EH (cell line): ENCODE results near the gene ZFHX3.
A peak's percentile ranks its signal among the peaks of the same experiment; 100 is the strongest.
"Not testable (repeated sequence)": the region's sequence is repeated elsewhere in the genome, so short reads cannot be mapped to it uniquely, and the experiment has no call there.

Experiments
- DNase-seq: peaks from one replicate; pipeline ENCODE4 v3.0.0-alpha.2; 2015; ENCODE audit warnings: low read depth

The ZFHX3 gene

GRCh38 chr16:72997141-72997542, 50.8 kb downstream of the ZFHX3 start:
- peak; percentile 19 for DNase-seq

DNA sequence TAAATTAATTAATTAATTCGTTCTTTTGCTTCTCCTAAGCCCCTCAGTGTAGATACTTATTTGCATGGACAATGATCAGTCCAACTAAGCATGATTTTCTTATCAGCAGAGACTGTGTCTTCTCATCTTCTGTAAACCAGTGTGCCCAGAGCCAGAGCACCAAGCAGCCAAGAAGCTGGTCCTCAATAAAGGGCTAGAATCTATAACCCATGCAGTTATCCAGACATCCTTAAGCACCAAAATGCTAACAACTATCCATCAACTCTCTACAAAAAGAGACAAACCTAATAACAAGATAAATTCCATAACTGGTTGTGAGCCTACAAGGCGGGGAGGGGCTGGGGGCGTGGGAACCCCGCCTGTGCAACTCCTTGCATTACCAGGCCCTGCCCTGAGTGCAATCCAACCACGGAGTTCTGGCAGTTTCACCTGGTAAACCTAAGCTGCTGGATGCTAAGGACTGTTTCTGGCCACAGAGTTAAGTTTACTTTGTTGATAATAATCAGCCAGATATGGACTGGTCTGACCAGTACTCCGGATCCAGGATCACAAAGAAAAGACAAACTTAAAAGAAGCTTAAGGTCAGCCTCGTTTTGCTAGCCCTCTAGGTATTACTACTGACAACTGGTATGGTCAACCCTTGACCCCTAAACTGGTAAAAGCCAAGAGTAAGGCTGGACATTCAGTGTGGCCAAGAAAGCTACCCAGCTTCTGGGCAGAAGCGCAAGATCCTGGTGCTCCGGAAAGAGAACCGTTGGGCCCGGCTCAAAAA, 51.5 kb downstream of the ZFHX3 start:
- DNase-seq: no peak

- DNase-seq: not testable (repeated sequence)
Measured at GRCh38 chr16:72995882-72996270, 52.1 kb downstream of the ZFHX3 start.

DNA sequence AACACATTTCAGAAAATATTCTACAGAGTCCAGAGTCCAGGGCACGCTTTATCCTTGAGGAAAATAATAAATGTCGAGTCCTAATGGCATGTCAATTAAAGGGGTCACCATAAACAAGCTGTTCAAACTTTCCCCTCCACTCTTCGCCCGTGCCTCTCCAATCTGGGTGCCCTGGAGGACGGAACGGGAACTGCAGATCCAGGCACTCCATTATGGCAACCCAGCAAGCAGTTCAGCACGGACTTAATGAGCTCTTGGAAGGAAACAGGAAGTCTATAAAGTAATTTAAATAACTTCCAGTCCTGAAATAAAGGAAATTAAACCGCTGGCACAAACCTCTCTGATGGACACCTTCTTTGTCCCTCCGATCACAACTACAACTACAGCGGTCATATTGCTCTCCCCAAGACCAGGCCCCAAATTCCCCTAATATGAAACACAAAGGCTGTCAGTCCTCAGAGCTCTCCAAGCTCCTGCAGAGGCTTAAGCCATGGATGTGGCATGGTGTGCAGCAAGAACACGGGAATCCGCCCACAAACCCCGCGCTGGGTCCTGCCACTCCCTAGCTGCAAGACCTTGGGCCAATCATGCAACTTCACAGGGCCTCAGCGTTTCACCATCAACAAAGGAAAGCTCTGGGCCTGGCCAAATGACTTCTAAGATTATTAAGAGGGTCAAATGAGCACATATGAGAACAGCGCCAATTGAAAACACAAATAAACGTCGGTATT, 52.6 kb downstream of the ZFHX3 start:
- DNase-seq: no peak

GRCh38 chr16:72992142-72992601, 55.8 kb downstream of the ZFHX3 start:
- no peak for DNase-seq

- no peak for DNase-seq
Measured at GRCh38 chr16:72991644-72992043, 56.3 kb downstream of the ZFHX3 start.

- peak; percentile 63 for DNase-seq
Measured at GRCh38 chr16:72991211-72991610, 56.7 kb downstream of the ZFHX3 start.

DNA sequence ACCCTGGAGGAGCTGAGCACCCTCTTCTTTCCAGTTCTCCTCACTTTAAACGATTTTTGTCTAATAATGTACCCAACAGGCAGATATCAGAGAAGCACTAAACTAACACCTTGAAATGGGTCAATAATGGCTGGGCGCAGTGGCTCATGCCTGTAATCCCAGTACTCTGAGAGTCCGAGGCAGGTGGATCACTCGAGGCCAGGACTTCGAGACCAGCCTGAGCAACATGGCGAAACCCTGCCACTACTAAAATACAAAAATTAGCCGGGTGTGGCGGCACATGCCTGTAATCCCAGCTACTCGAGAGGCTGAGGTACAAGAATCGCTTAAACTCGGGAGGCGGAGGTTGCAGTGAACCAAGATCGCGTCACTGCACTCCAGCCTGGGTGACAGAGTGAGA, 57.4 kb downstream of the ZFHX3 start:
- no peak for DNase-seq

GRCh38 chr16:72989579-72990551, 58.1 kb downstream of the ZFHX3 start:
- peak; percentile 96 for DNase-seq

DNA sequence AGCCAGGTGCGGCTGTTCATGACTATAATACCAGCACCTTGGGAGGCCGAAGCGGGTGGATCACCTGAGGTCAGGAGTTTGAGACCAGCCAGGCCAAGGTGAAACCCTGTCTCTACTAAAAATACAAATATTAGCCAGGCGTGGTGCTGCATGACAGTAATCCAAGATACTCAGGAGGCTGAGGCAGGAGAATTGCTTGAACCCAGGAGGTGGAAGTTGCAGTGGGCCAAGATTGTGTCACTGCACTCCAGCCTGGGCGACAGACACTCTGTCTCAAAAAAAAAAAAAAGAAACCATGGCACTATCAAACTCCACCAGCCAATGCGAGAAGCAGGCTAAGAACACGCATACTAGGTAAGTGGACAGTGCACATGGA, 58.7 kb downstream of the ZFHX3 start:
- not testable (repeated sequence) for DNase-seq

GRCh38 chr16:72988569-72988968, 59.4 kb downstream of the ZFHX3 start:
- DNase-seq: no peak

- DNase-seq: no peak
Measured at GRCh38 chr16:72987480-72987901, 60.4 kb downstream of the ZFHX3 start.

GRCh38 chr16:72985995-72986394, 61.9 kb downstream of the ZFHX3 start:
- peak; percentile 42 for DNase-seq

- DNase-seq: peak; percentile 89
Measured at GRCh38 chr16:72985148-72985941, 62.6 kb downstream of the ZFHX3 start.

DNA sequence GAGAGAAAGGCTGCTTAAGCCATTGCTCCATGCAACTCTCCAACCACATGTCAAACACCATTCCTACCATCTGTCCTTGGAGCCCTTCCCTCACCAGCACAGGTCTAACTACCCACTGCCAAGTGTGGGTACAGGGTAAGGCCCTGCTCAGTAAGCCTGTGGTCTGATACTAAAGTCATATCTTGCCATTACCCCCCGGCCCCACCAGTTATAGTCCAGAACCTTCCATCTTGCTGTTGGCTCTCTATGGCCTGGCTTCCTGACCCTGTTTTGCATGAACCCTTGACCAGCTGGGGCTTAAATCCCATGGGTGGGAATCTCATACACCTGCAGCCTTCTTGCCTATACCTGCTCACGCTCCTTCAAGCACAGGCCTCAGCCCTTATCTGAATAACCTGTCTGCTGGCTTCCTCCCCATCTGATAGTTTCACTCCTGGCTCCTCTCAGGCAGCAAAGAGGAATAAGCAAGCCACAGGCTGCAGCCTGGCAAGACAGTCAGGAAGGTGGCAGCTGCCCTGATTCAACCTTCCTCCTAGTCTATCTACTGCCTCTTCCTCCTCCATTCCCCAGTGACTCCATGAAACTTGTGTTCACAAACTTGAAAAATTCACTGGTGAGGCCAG, 64.1 kb downstream of the ZFHX3 start:
- DNase-seq: no peak

DNA sequence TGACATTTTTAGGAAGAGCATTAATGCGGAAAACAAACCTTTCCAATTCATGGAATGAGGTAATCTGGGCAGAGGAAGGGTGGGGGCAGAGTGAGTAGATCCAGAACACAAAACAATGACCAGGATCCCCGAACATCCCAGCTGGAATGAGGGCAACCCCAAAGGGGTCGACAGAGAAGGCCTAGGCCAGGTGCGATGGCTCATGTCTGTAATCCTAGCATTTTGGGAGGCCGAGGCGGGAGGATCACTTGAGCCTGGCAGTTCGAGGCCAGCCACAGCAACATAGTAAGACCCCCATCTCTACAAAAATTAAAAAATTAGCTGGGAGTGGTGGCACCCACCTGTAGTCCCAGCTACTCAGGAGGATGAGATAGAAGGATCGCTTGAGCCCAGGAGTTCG, 64.7 kb downstream of the ZFHX3 start:
- DNase-seq: no peak

GRCh38 chr16:72979974-72980373, 68.0 kb downstream of the ZFHX3 start:
- DNase-seq: no peak

DNA sequence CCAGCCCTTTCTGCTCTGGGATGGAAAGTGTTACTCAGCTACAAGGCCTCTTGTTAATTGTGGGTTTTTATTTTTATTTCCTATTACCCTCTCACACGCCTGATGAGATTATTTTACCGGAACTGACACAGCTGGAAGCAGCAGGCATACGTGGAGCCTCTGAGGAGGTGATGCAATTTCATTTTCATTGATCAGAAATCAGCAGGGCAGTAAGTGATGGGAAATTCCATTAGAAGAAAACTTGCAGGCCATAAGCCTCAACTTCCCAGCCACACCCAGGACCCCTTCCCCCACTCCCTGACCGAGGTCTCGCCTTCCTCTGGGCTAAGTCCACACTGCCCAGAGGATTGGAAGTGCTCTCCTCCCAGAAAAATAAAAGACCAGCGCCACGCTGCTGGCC, 69.7 kb downstream of the ZFHX3 start:
- no peak for DNase-seq

- DNase-seq: no peak
Measured at GRCh38 chr16:72977127-72977526, 70.8 kb downstream of the ZFHX3 start.

- DNase-seq: no peak
Measured at GRCh38 chr16:72976438-72977064, 71.4 kb downstream of the ZFHX3 start.
